ENCODE measurements around the gene GPRC5B.

GPRC5B gene

DNA sequence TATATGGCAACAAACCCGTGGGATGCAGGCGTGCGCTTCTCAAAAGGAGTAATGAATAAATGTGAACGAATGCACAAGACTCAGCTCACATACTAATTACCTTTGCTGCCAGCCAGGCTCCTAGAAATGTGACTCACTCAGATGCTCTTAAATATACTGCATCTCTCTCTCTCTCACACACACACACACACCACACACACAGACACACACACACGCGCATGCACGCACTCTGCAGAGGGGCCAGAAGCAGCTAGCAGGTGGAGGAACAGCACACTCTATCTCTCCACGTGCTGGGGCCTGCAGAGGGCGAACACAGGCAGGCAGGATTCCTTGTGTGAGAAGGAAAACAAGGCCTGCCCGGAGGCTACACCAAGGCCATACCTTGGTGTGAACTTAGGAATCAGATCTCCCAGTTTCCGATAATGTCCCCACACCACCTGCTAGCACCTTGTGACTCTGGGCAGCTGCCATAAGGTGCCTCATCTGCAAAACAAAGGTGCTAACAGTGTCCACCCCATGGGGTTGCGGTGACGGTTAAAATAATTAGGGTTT is 5.3 kb downstream of the GPRC5B start:
- TF ChIP-seq CTCF (IDR thresholded peaks at IDR 0.05; ENCODE audit: low read depth, low read length): peak; percentile 12; the same call in 1 of the 2 replicates
- no peak for DNase-seq
- no peaks in the 10 kb centered on the region for H3K36me3 ChIP-seq
- no peak overlapping the region for H3K27ac ChIP-seq
- no peaks in the 10 kb centered on the region for H3K27me3 ChIP-seq (ENCODE audit: insufficient read depth, low read depth, severe bottlenecking)
- no peak overlapping the region for H3K4me3 ChIP-seq (ENCODE audit: low read depth, low read length)
- no peaks in the 10 kb centered on the region for H3K9me3 ChIP-seq (ENCODE audit: severe bottlenecking)

DNA sequence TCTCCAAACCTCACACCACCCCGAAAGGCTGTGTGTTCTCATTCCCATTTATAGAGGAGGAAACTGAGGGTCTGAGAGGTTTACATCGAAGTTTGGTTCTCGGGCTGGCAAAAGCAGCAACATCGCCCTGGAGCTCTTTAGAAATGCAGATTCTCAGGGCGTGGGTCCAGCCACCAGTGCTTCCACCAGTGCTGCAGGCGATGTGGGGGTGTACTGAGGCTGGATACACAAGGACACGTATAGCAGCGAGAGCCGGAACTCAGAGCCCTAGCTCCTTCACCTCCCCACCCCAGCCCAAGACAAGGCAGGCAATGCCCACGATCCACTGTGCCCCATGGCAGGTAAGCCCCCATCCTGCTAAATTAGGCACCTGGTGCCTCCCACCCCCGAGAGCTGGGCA is 5.9 kb downstream of the GPRC5B start:
- H3K27me3 ChIP-seq (ENCODE audit: insufficient read depth, low read depth, severe bottlenecking): no peaks in the 10 kb centered on the region
- no peak overlapping the region for H3K27ac ChIP-seq
- DNase-seq: no peak
- H3K36me3 ChIP-seq: no peaks in the 10 kb centered on the region
- no peak for TF ChIP-seq CTCF (IDR thresholded peaks at IDR 0.05; ENCODE audit: low read depth, low read length)
- H3K9me3 ChIP-seq (ENCODE audit: severe bottlenecking): no peaks in the 10 kb centered on the region
- H3K4me3 ChIP-seq (ENCODE audit: low read depth, low read length): no peak overlapping the region

- H3K9me3 ChIP-seq (ENCODE audit: severe bottlenecking): no peaks in the 10 kb centered on the region
- no peaks in the 10 kb centered on the region for H3K27me3 ChIP-seq (ENCODE audit: insufficient read depth, low read depth, severe bottlenecking)
- DNase-seq: no peak
- H3K27ac ChIP-seq: no peak overlapping the region
- no peak overlapping the region for H3K4me3 ChIP-seq (ENCODE audit: low read depth, low read length)
- 0 out of 2 replicates have a peak, but pooled peaks cover 2% of the 10 kb centered on the region for H3K36me3 ChIP-seq
- TF ChIP-seq CTCF (IDR thresholded peaks at IDR 0.05; ENCODE audit: low read depth, low read length): no peak
Observed at GRCh38 chr16:19876501-19877059, 8.1 kb downstream of the GPRC5B start.

DNA sequence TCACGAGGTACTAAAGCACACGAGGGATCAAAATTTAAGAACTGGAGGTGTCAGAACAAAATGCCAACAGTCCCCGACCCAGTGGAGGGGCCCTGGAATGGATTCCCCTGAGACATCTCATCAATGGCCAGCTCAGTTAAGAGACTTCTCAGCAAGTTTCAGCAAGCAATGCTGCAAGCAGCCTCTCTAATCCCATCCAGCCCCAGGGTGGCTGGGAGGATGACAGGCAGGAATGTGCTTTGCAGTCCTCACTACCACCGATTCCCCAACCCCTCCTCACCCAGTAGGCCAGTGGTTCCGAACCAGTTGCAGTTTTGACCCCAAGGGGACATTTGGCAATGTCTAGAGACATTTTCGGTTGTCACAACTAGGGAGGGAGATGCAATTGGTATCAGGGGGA is 8.7 kb downstream of the GPRC5B start:
- Histone ChIP-seq H3K27me3 (ENCODE audit: insufficient read depth, low read depth, severe bottlenecking) (no peaks in the 10 kb centered on the region), H3K4me3 (ENCODE audit: low read depth, low read length) (no peak overlapping the region), H3K27ac (no peak overlapping the region), H3K9me3 (ENCODE audit: severe bottlenecking) (no peaks in the 10 kb centered on the region), H3K36me3 (0 out of 2 replicates have a peak, but pooled peaks cover 2% of the 10 kb centered on the region)
- TF ChIP-seq CTCF (IDR thresholded peaks at IDR 0.05; ENCODE audit: low read depth, low read length): no peak
- no peak for DNase-seq

GRCh38 chr16:19874851-19875546 is 9.6 kb downstream of the GPRC5B start:
- DNase-seq: no peak
- TF ChIP-seq CTCF (IDR thresholded peaks at IDR 0.05; ENCODE audit: low read depth, low read length): no peak
- H3K9me3 ChIP-seq (ENCODE audit: severe bottlenecking): no peaks in the 10 kb centered on the region
- H3K4me3 ChIP-seq (ENCODE audit: low read depth, low read length): no peak overlapping the region
- H3K36me3 ChIP-seq: peaks cover 7% of the 10 kb centered on the region; the same call in 1 of the 2 replicates
- H3K27me3 ChIP-seq (ENCODE audit: insufficient read depth, low read depth, severe bottlenecking): no peaks in the 10 kb centered on the region
- no peak overlapping the region for H3K27ac ChIP-seq

Measured in WERI-Rb-1 (cell line).